Osteoblast (primary cell): ENCODE measurements around the gene MBTPS1. TPM values are rescaled to one million over a fixed set of nuclear protein-coding genes. Genes with fewer than 3 reads are reported as not detected.

Experiments
- DNase-seq: peaks from one replicate; pipeline ENCODE4 v3.0.0; 2011; ENCODE audit warnings: low spot score, mixed read lengths; ENCODE audit not compliant: insufficient read length; ENCODE audit errors: missing footprints
- H2AFZ ChIP-seq: 2 replicates; pipeline ENCODE4 v1.6.0; 2011; ENCODE audit warnings: mild to moderate bottlenecking, low read length
- H3K27ac ChIP-seq: 2 replicates; pipeline ENCODE4 v1.5.1; 2011; ENCODE audit warnings: mild to moderate bottlenecking, low read depth, low read length, moderate library complexity
- H3K27me3 ChIP-seq: 2 replicates; pipeline ENCODE4 v1.6.0; 2012; ENCODE audit warnings: mild to moderate bottlenecking, control low read depth, inconsistent platforms, low read length, moderate library complexity; ENCODE audit not compliant: insufficient read depth
- H3K36me3 ChIP-seq: 2 replicates; pipeline ENCODE4 v1.5.1; 2011; ENCODE audit warnings: mild to moderate bottlenecking, low read length, control low read depth, moderate library complexity; ENCODE audit not compliant: insufficient read depth
- H3K4me1 ChIP-seq: 2 replicates; pipeline ENCODE4 v1.5.1; 2011; ENCODE audit warnings: mild to moderate bottlenecking, low read length, control low read depth, moderate library complexity; ENCODE audit not compliant: insufficient read depth
- H3K4me2 ChIP-seq: 2 replicates; pipeline ENCODE4 v1.6.0; 2011; ENCODE audit warnings: mild to moderate bottlenecking, low read length; ENCODE audit not compliant: insufficient read depth
- H3K4me3 ChIP-seq: fragments of 200-600 bp; sonication (generic); 3 replicates; pipeline ENCODE4 v1.5.1; 2012; ENCODE audit warnings: mild to moderate bottlenecking, low read length, inconsistent platforms; ENCODE audit not compliant: insufficient read depth
- H3K79me2 ChIP-seq: 2 replicates; pipeline ENCODE4 v1.6.0; 2012; ENCODE audit warnings: mild to moderate bottlenecking, low read length, control low read depth, inconsistent platforms; ENCODE audit not compliant: insufficient read depth
- H3K9me3 ChIP-seq: 2 replicates; pipeline ENCODE4 v1.5.1; 2011; ENCODE audit warnings: low read depth, low read length, control low read depth
- H4K20me1 ChIP-seq: 2 replicates; pipeline ENCODE4 v1.6.0; 2012; ENCODE audit warnings: mild to moderate bottlenecking, low read length, control low read depth; ENCODE audit not compliant: insufficient read depth
- total RNA-seq: library from RNA; depleted of rRNA; stranded (reverse); fragments of >200 nt; gene quantifications from 2 replicates; pipeline ENCODE4 v1.2.3, GENCODE V29; 2012
- TF ChIP-seq, protein P1 (sequence below): IDR thresholded peaks from 2 replicates; pipeline ENCODE4 v1.5.1; 2011; ENCODE audit warnings: mild to moderate bottlenecking, low read depth, low read length, moderate library complexity; ENCODE audit errors: extremely low read depth

The MBTPS1 gene
- total RNA-seq, 1 donor = 114 TPM

DNA sequence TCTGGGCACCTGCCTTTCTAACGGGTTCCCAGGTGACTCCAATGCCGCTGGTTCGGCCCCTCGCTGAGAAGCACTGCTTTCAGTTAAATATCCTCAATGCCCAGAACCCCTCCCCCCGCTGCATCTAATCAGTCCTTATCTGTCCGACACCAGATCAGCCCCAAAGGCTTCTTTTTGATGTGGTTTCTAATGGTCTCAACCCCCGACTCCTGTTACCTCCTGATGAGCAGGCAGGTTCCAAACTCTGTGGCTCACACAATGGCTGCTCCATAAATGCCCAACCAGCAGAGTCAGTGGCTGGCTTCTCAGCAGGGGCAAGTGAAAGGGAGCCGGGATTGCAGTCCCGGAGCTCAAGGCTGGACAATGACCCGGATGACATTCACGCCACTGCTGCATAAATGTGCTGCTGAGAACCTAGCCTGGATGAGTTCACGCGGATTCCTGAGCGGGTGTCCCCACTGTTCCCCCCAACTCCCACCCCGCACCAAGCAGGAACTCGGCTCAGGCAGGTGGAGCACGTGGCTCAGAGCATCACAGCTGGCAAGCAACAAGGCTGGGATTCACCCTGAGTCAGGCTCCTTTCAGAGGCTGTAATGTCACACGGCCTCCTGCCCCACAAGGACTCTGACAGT is 73.1 kb downstream of the MBTPS1 start:
- Histone ChIP-seq H4K20me1 (no peaks in the 10 kb centered on the region), H3K27ac (no peak overlapping the region), H3K4me1 (no peaks in the 10 kb centered on the region), H3K4me2 (no peak overlapping the region), H2AFZ (no peak overlapping the region), H3K79me2 (no peaks in the 10 kb centered on the region), H3K4me3 (no peak overlapping the region), H3K9me3 (no peaks in the 10 kb centered on the region), H3K27me3 (peaks cover 40% of the 10 kb centered on the region), H3K36me3 (no peaks in the 10 kb centered on the region)
- TF ChIP-seq, protein P1, sequence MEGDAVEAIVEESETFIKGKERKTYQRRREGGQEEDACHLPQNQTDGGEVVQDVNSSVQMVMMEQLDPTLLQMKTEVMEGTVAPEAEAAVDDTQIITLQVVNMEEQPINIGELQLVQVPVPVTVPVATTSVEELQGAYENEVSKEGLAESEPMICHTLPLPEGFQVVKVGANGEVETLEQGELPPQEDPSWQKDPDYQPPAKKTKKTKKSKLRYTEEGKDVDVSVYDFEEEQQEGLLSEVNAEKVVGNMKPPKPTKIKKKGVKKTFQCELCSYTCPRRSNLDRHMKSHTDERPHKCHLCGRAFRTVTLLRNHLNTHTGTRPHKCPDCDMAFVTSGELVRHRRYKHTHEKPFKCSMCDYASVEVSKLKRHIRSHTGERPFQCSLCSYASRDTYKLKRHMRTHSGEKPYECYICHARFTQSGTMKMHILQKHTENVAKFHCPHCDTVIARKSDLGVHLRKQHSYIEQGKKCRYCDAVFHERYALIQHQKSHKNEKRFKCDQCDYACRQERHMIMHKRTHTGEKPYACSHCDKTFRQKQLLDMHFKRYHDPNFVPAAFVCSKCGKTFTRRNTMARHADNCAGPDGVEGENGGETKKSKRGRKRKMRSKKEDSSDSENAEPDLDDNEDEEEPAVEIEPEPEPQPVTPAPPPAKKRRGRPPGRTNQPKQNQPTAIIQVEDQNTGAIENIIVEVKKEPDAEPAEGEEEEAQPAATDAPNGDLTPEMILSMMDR = no peak
- DNase-seq = peak; percentile 80

DNA sequence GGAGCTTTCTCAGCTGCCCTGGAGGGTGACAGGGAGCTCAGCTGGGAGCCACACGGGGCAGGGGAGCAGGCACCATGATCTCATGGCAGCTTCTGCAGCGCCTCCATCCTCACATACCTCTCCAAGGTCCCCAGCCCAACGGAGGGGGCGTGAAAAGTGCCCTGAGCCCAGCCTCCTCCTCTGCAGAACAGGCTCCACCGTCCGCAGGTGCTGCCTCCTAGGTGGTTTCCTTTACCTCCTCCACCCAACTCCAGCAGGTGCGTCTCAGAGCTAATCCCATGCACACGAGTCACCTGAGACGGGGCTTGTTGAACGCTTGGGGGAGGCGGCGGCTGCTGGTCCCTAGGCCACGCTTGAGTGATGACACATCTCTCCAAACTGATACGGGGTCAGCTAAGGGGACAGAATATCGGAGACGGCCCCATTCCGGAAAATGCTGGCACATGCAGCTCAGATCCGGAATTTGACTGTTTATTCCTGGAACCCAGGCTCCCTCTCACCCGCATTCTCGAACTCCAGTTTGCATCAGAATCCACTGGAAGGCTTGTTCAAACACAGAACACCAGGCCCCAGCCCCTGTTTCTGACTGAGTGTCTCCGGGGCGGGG is 73.8 kb downstream of the MBTPS1 start:
- Histone ChIP-seq H4K20me1 (no peaks in the 10 kb centered on the region), H3K36me3 (no peaks in the 10 kb centered on the region), H3K4me3 (no peak overlapping the region), H2AFZ (no peak overlapping the region), H3K27me3 (peaks cover 40% of the 10 kb centered on the region), H3K79me2 (no peaks in the 10 kb centered on the region), H3K9me3 (no peaks in the 10 kb centered on the region), H3K27ac (no peak overlapping the region), H3K4me1 (no peaks in the 10 kb centered on the region), H3K4me2 (no peak overlapping the region)
- no peak for DNase-seq
- TF ChIP-seq, protein P1 = no peak

DNA sequence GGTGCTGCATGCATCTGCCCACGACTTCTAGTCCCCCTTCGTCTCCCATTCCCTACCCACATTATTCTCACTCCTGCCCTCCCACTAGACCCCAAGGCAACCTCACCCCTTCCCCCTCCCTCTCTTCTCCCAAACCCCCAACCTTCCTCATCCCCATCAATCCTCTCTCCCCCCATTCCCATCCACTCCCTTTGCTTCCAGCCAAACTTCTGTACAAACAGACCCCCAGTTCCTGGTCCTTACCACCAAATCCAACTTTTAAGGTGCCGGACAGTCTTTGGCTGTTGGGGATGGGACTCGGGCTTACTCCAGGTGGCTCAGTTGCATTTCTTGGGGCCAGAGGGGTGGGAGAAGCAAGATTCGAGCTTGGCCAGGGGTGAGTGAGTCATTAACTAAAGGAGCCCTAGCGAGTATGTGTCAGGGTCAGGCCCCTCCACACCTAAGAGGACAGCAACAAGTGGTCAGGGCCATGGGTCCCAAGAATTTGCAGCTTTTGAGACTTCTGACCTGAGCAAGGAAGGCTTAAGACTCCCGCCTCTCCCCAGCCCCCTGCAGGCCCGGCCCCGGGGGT is 74.3 kb downstream of the MBTPS1 start, which contains the start of gene SLC38A8:
Gene SLC38A8, minus strand, starts transcription at position 488 of the 571 bp plus-strand sequence. CDS start 638 bp downstream, outside the sequence.
- peak; percentile 69 for DNase-seq
- Histone ChIP-seq H3K79me2 (no peaks in the 10 kb centered on the region), H3K9me3 (no peaks in the 10 kb centered on the region), H2AFZ (no peak within 1 kb of the TSS), H4K20me1 (no peaks in the 10 kb centered on the region), H3K4me2 (no peak within 1 kb of the TSS), H3K4me1 (no peaks in the 10 kb centered on the region), H3K27me3 (peaks cover 40% of the 10 kb centered on the region), H3K36me3 (no peaks in the 10 kb centered on the region), H3K27ac (no peak within 1 kb of the TSS), H3K4me3 (no peak within 1 kb of the TSS)
- TF ChIP-seq, protein P1 = no peak

DNA sequence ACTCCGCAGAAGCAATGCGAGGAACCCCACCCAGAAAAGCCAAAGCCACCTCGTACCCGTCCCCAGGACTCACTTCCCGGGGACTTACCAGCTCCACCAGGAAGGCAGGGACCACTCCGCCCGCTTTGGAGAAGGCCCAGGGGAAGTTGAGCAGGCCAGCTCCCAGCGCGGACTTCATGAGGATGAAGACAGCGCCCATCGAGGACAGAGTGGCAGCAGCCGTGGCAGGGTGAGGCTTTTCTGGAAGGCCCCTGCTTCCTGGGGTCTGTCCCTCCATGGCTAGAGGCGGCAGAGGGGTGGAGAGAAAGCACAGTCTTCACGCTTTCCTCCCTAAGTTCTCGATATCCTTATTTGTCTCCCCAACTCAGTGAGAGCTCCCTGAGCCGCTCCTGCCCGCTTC is 74.9 kb downstream of the MBTPS1 start:
- H3K36me3 ChIP-seq = no peaks in the 10 kb centered on the region
- no peak overlapping the region for H3K4me2 ChIP-seq
- H2AFZ ChIP-seq = no peak overlapping the region
- no peaks in the 10 kb centered on the region for H3K4me1 ChIP-seq
- DNase-seq = peak; percentile 53
- H4K20me1 ChIP-seq = no peaks in the 10 kb centered on the region
- peaks cover 40% of the 10 kb centered on the region for H3K27me3 ChIP-seq
- no peak overlapping the region for H3K27ac ChIP-seq
- H3K79me2 ChIP-seq = no peaks in the 10 kb centered on the region
- H3K4me3 ChIP-seq = no peak overlapping the region
- no peaks in the 10 kb centered on the region for H3K9me3 ChIP-seq
- TF ChIP-seq, protein P1 = no peak
